Heart left ventricle (tissue), 13 donors: ENCODE data around the gene MKLN1.

ENCODE experiments used
- POLR2A ChIP-seq, 2 donors: fragments of 450-650 bp; IDR thresholded peaks; one replicate each; pipeline ENCODE4 v1.6.1; 2017; ENCODE audit warnings: antibody characterized with exemption in 2 of 2, mild to moderate bottlenecking in 2 of 2, moderate library complexity in 2 of 2
- TF ChIP-seq, protein P1 (sequence below), 12 donors: fragments of 200-600 bp; sonication (generic) in 4 of 12; IDR thresholded peaks; one replicate each; pipeline versions ENCODE4 v1.5.0 to v1.8.0; 2018 to 2022; ENCODE audit warnings: antibody characterized with exemption in 12 of 12, mild to moderate bottlenecking in 5 of 12
- donor health status: ischemic (EF 13 %, LVEDD 7.1; RV severe dilation, severe dysfunction).
- donor health status: DM: no; HTN: yes; CAD: no.
- donor health status: DM: no; HTN: no; CAD: no.
- donor health status: ischemic (EF 25% LVEDD 6.9; RV normal size, moderate dysfunction).
- donor health status: ischemic (EF 25% LVEDD 5.7; RV mildly dilated, moderate dysfunction).
- donor health status: ischemic (EF 35%, LVEDD 5.7; RV mildly dilated, moderate dysfunction).
- donor health status: nonischemic (EF 11% LVEDD 7.7; RV severe dilation, severe dysfunction).
- donor health status: DM: yes; HTN: yes; CAD: no.
- donor health status: PGD.
- donor health status: ischemic (EF 29% LVEDD 5.4; RV normal size, mild dysfunction).
- donor health status: nonischemic (EF 23%, LVEDD 6.1; RV moderate dilation, normal function).

DNA sequence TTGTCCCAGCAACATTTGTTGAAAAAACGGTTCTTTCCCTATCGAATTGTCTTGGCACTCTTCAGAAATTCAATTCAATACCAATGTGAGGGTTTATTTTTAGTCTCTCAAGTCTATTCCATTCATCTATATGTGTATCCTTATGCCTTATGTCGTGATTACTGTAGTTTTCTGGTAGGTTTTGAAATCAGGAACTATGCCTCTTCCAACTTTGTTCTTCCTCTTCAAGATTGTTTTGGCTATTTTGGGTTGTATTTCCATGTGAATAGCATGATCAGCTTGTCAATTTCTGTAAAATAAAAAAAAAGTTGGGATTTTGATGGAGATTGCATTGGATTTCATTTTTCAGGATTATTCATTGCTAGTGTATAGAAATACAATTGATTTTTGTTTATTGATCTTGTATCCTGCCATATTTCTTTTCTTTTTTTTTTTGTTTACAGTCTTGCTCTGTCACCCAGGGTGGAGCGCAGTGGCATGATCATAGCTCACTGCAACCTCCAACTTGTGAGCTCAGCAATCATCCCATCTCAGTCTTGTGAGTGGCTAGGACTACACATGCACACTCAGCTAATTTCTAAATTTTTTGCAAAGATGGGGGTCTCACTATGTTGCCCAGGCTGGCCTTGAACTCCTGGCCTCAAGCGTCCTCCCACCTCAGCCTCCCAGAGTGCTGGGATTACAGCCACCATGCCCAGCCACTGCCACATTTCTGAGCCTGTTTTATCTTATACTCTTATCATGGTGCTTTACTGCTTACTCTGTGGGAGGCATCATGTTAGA, 46.2 kb upstream of the MKLN1 start:
- TF ChIP-seq, protein P1, sequence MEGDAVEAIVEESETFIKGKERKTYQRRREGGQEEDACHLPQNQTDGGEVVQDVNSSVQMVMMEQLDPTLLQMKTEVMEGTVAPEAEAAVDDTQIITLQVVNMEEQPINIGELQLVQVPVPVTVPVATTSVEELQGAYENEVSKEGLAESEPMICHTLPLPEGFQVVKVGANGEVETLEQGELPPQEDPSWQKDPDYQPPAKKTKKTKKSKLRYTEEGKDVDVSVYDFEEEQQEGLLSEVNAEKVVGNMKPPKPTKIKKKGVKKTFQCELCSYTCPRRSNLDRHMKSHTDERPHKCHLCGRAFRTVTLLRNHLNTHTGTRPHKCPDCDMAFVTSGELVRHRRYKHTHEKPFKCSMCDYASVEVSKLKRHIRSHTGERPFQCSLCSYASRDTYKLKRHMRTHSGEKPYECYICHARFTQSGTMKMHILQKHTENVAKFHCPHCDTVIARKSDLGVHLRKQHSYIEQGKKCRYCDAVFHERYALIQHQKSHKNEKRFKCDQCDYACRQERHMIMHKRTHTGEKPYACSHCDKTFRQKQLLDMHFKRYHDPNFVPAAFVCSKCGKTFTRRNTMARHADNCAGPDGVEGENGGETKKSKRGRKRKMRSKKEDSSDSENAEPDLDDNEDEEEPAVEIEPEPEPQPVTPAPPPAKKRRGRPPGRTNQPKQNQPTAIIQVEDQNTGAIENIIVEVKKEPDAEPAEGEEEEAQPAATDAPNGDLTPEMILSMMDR (IDR thresholded peaks at IDR 0.05) = no peak
- TF ChIP-seq POLR2A (IDR thresholded peaks at IDR 0.05) = no peak
